ENCODE measurements around the gene HDAC4. TPM values are rescaled to one million over a fixed set of nuclear protein-coding genes. Genes with fewer than 3 reads are reported as not detected.
"Not testable (repeated sequence)": the region's sequence is repeated elsewhere in the genome, so short reads cannot be mapped to it uniquely, and the experiment has no call there.

HDAC4 gene
- total RNA-seq, 1 experiment from 2014 or later: 44.4 TPM

GRCh38 chr2:239283288-239283945 lies 117.4 kb downstream of the HDAC4 start:
- Mint-ChIP-seq H3K4me3 (no peak overlapping the region), H3K9me3 (no peaks in the 10 kb centered on the region), H3K27me3 (ENCODE audit: low read depth) (no peaks in the 10 kb centered on the region), H3K36me3 (no peaks in the 10 kb centered on the region), H3K4me1 (peaks cover 30% of the 10 kb centered on the region), H3K27ac (0 out of 2 replicates have a peak overlapping the region, but pooled peaks have one; percentile 46)
- ChIA-PET POLR2A (no interaction called here), CTCF (interaction anchor here (2.8 kb wide), 1 partner anchor 11 kb away, joined by 21 read pairs; no protein-coding TSS in a partner anchor)
- DNase-seq (ENCODE audit: low spot score) (peak; percentile 5), ATAC-seq (no peak)
- TF ChIP-seq TEAD4 (CRISPR knock-in tag; IDR thresholded peaks at IDR 0.05) (no peak), CREB1 (CRISPR knock-in tag; IDR thresholded peaks at IDR 0.05) (no peak), MAX (CRISPR knock-in tag; IDR thresholded peaks at IDR 0.05) (no peak), EMX1 (CRISPR knock-in tag; IDR thresholded peaks at IDR 0.05) (no peak), TP53 (CRISPR knock-in tag; IDR thresholded peaks at IDR 0.05) (no peak), MXD4 (CRISPR knock-in tag; IDR thresholded peaks at IDR 0.05; ENCODE audit: borderline replicate concordance) (no peak), STAT6 (CRISPR knock-in tag; conservative IDR thresholded peaks at IDR 0.05; ENCODE audit: low read depth) (no peak), USF2 (CRISPR knock-in tag; IDR thresholded peaks at IDR 0.05) (no peak), ATF6 (CRISPR knock-in tag; IDR thresholded peaks at IDR 0.05) (no peak)

- ATAC-seq: no peak
- CTCF ChIA-PET: no interaction called here
- no peak overlapping the region for H3K27ac Mint-ChIP-seq
These were observed 118.2 kb downstream of the HDAC4 start for GRCh38 chr2:239282448-239283287.

GRCh38 chr2:239280296-239281017 lies 120.4 kb downstream of the HDAC4 start:
- H3K36me3 Mint-ChIP-seq; CTCF ChIA-PET; H3K27ac Mint-ChIP-seq; ATAC-seq; H3K4me1 Mint-ChIP-seq; H3K9me3 Mint-ChIP-seq; H3K27me3 Mint-ChIP-seq (ENCODE audit: low read depth); POLR2A ChIA-PET; H3K4me3 Mint-ChIP-seq: not testable (repeated sequence)
- peak; percentile 3 for DNase-seq (ENCODE audit: low spot score)

More at GRCh38 chr2:239282448-239283287, 118.2 kb downstream of the HDAC4 start:
- no peaks in the 10 kb centered on the region for H3K9me3 Mint-ChIP-seq
- TF ChIP-seq ELF4 (CRISPR knock-in tag; IDR thresholded peaks at IDR 0.05; ENCODE audit: low read depth) (no peak), GTF2I (CRISPR knock-in tag; conservative IDR thresholded peaks at IDR 0.05) (no peak), IRF1 (CRISPR knock-in tag; IDR thresholded peaks at IDR 0.05) (no peak), AR (CRISPR knock-in tag; IDR thresholded peaks at IDR 0.05) (no peak), ETV6 (CRISPR knock-in tag; IDR thresholded peaks at IDR 0.05) (no peak)
- POLR2A ChIA-PET: no interaction called here
- H3K4me3 Mint-ChIP-seq: no peak overlapping the region
- DNase-seq (ENCODE audit: low spot score): peak; percentile 2
- H3K36me3 Mint-ChIP-seq: no peaks in the 10 kb centered on the region
- peaks cover 25% of the 10 kb centered on the region for H3K4me1 Mint-ChIP-seq
- no peaks in the 10 kb centered on the region for H3K27me3 Mint-ChIP-seq (ENCODE audit: low read depth)

Measured in WTC11 (cell line).